ENCODE results near the gene VHLL. TPM values are rescaled to one million over a fixed set of nuclear protein-coding genes. Genes with fewer than 3 reads are reported as not detected.

Gene VHLL
- total and polyA plus RNA-seq, 10 of the 15 experiments (the other 5 are each of a cell fraction or from before 2014, with no cell fraction given) = 0.23 TPM; not detected in 9

- no TSS peak for BruUV-seq (replicated peaks)
- TF ChIP-seq ELK1 (IDR thresholded peaks at IDR 0.05; ENCODE audit: low read depth, low read length) (no peak), MLLT1 (IDR thresholded peaks at IDR 0.05) (no peak), ESRRA (IDR thresholded peaks at IDR 0.05; ENCODE audit: low read length) (no peak)
- WGBS (ENCODE audit: insufficient coverage, insufficient replicate concordance, low lambda C conversion rate, missing lambda C conversion rate) = 91% methylated on average over 3 of the region's 3 CpGs
- ATAC-seq (no peak), FAIRE-seq (no peak), DNase-seq (ENCODE audit: low read depth, low spot score) (no peak)
- ChIA-PET SMC1A (ENCODE audit: uncharacterized antibody, unreplicated experiment) (no interaction called here), CTCF (no interaction called here), POLR2A (interaction anchor here (0.5 kb wide), 1 partner anchor 13 kb away, joined by 5 read pairs; no protein-coding TSS in a partner anchor), RAD21 (ENCODE audit: unreplicated experiment) (no interaction called here)
- Histone ChIP-seq H3K27me3 (replicated peaks in 1 of 2; ENCODE audit: control insufficient read depth in 2 of 2, insufficient read depth in 2 of 2, low read length in 1 of 2) (no peaks in the 10 kb centered on the region), H3K36me3 (ENCODE audit: control insufficient read depth in 2 of 2, insufficient read depth in 2 of 2, low read length in 1 of 2) (peaks cover 22 to 50% of the 10 kb centered on the region in 2 experiments), H3K4me1 (ENCODE audit: control insufficient read depth, insufficient read depth, low read length) (no peaks in the 10 kb centered on the region), H3K9ac (ENCODE audit: control insufficient read depth, insufficient read depth, low read length) (no peak overlapping the region), H3K4me2 (ENCODE audit: control insufficient read depth, insufficient read depth) (no peak overlapping the region), H4K20me1 (ENCODE audit: control insufficient read depth, insufficient read depth) (no peaks in the 10 kb centered on the region), H2AFZ (ENCODE audit: control insufficient read depth, low read depth, low read length) (no peak overlapping the region), H3K4me3 (no peak overlapping the region), H3K79me2 (ENCODE audit: control insufficient read depth, insufficient read depth, low read length) (no peaks in the 10 kb centered on the region), H3K27ac (ENCODE audit: control insufficient read depth, insufficient read depth) (no peak overlapping the region), H3K9me3 (replicated peaks; ENCODE audit: control insufficient read depth, insufficient read depth, low read length) (no peaks in the 10 kb centered on the region)
- intact Hi-C loops (cut with micrococcal nuclease; ENCODE audit: unreplicated experiment) (no loop called here), in situ Hi-C loops (cut with MboI) (no loop called here)
These were observed 45.5 kb downstream of the VHLL start for GRCh38 chr1:156253634-156254033.

GRCh38 chr1:156251527-156251926 is 47.6 kb downstream of the VHLL start:
- ATAC-seq (no peak), FAIRE-seq (no peak), DNase-seq (ENCODE audit: low read depth, low spot score) (no peak)
- Histone ChIP-seq H3K9me3 (replicated peaks; ENCODE audit: control insufficient read depth, insufficient read depth, low read length) (no peaks in the 10 kb centered on the region), H3K4me2 (ENCODE audit: control insufficient read depth, insufficient read depth) (no peak overlapping the region), H4K20me1 (ENCODE audit: control insufficient read depth, insufficient read depth) (no peaks in the 10 kb centered on the region), H3K9ac (ENCODE audit: control insufficient read depth, insufficient read depth, low read length) (no peak overlapping the region), H3K27me3 (replicated peaks in 1 of 2; ENCODE audit: control insufficient read depth in 2 of 2, insufficient read depth in 2 of 2, low read length in 1 of 2) (no peaks in the 10 kb centered on the region), H2AFZ (ENCODE audit: control insufficient read depth, low read depth, low read length) (no peak overlapping the region), H3K4me3 (no peak overlapping the region), H3K4me1 (ENCODE audit: control insufficient read depth, insufficient read depth, low read length) (no peaks in the 10 kb centered on the region), H3K36me3 (ENCODE audit: control insufficient read depth in 2 of 2, insufficient read depth in 2 of 2, low read length in 1 of 2) (peaks cover 13 to 43% of the 10 kb centered on the region in 2 experiments), H3K27ac (ENCODE audit: control insufficient read depth, insufficient read depth) (no peak overlapping the region), H3K79me2 (ENCODE audit: control insufficient read depth, insufficient read depth, low read length) (no peaks in the 10 kb centered on the region)
- CTCF ChIA-PET = interaction anchor here (0.8 to 1.5 kb wide), 3 partner anchors 10 to 106 kb away, joined by 3 read pairs; no protein-coding TSS in a partner anchor
- RAD21 ChIA-PET (ENCODE audit: unreplicated experiment) = interaction anchor here (0.6 kb wide), 1 partner anchor 127 kb away, joined by 3 read pairs; no protein-coding TSS in a partner anchor
- intact Hi-C loops (cut with micrococcal nuclease; ENCODE audit: unreplicated experiment) (no loop called here), in situ Hi-C loops (cut with MboI) (no loop called here)
- 65% methylated on average over 3 of the region's 3 CpGs for WGBS (ENCODE audit: insufficient coverage, insufficient replicate concordance, low lambda C conversion rate, missing lambda C conversion rate)
- SMC1A ChIA-PET (ENCODE audit: uncharacterized antibody, unreplicated experiment) = interaction anchor here (1.2 kb wide), 1 partner anchor 23 kb away, joined by 4 read pairs; no protein-coding TSS in a partner anchor
- POLR2A ChIA-PET = interaction anchor here (0.5 kb wide), 1 partner anchor 109 kb away, joined by 6 read pairs; no protein-coding TSS in a partner anchor
- BruUV-seq (replicated peaks) = no TSS peak
- no peak for TF ChIP-seq ZBTB33 (IDR thresholded peaks at IDR 0.05)
- no peak for TF ChIP-seq ZNF274 (IDR thresholded peaks at IDR 0.05; ENCODE audit: insufficient read depth, insufficient read length)
- TF ChIP-seq RB1 (IDR thresholded peaks at IDR 0.05; ENCODE audit: borderline replicate concordance) = no peak
- no peak for TF ChIP-seq SMAD5 (IDR thresholded peaks at IDR 0.05; ENCODE audit: low read depth)
- TF ChIP-seq HSF1 (IDR thresholded peaks at IDR 0.05; ENCODE audit: low read depth, low read length) = no peak

Data from GM12878 (cell line).